Transverse colon (tissue), 3 donors: ENCODE measurements around the gene BLOC1S6.

Source experiments
- EP300 ChIP-seq: sonication (generic); formaldehyde crosslinking; IDR thresholded peaks from one replicate; pipeline ENCODE4 v1.6.1; 2017; ENCODE audit warnings: antibody characterized with exemption, low read depth
- POLR2AphosphoS5 ChIP-seq, 3 donors: sonication (generic); formaldehyde crosslinking; IDR thresholded peaks; one replicate each; pipeline ENCODE4 v1.6.1; 2016; ENCODE audit warnings: antibody characterized with exemption in 3 of 3

GRCh38 chr15:45588219-45588875 is 1.2 kb downstream of the BLOC1S6 start:
- no peak for TF ChIP-seq EP300
- no peak for TF ChIP-seq POLR2AphosphoS5 (IDR thresholded peaks at IDR 0.05)
